Neural cell (in vitro differentiated cells): ENCODE results near the gene PLA2G4F. TPM values are rescaled to one million over a fixed set of nuclear protein-coding genes. Genes with fewer than 3 reads are reported as not detected.

Source experiments
- H2AFZ ChIP-seq: fragments of 200-600, 300-800 bp; sonication (generic), shearing (Covaris generic); 2 replicates; pipeline ENCODE4 v1.6.0; 2014; ENCODE audit warnings: low read depth, mild to moderate bottlenecking, antibody characterized with exemption, low read length, moderate library complexity
- H3F3A ChIP-seq: fragments of 200-600 bp; shearing (Covaris generic); 2 replicates; pipeline ENCODE4 v1.6.1; 2016; ENCODE audit warnings: mild to moderate bottlenecking, moderate library complexity, mixed read lengths, antibody characterized with exemption, low read length; ENCODE audit not compliant: insufficient read depth, poor library complexity, severe bottlenecking
- H3K27ac ChIP-seq: fragments of 200-600, 300-800 bp; sonication (generic), shearing (Covaris generic); 2 replicates; pipeline ENCODE4 v1.5.1; 2014; ENCODE audit warnings: mild to moderate bottlenecking, low read length, moderate library complexity
- H3K27me3 ChIP-seq: fragments of 300-800, 200-600 bp; sonication (generic), shearing (Covaris generic); 2 replicates; pipeline ENCODE4 v1.6.0; 2014; ENCODE audit warnings: mild to moderate bottlenecking, low read depth, low read length, moderate library complexity; ENCODE audit not compliant: insufficient read depth
- H3K36me3 ChIP-seq: fragments of 300-800, 200-600 bp; sonication (generic), shearing (Covaris generic); 2 replicates; pipeline ENCODE4 v1.5.1; 2014; ENCODE audit warnings: mild to moderate bottlenecking, antibody characterized with exemption, low read length, moderate library complexity; ENCODE audit not compliant: insufficient read depth
- H3K4me2 ChIP-seq: fragments of 300-800, 200-600 bp; sonication (generic), shearing (Covaris generic); 2 replicates; pipeline ENCODE4 v1.6.0; 2014; ENCODE audit warnings: mild to moderate bottlenecking, low read length
- H3K4me3 ChIP-seq: fragments of 300-800, 200-600 bp; sonication (generic), shearing (Covaris generic); 2 replicates; pipeline ENCODE4 v1.5.1; 2014; ENCODE audit warnings: mild to moderate bottlenecking, low read length, moderate library complexity
- H3K79me2 ChIP-seq: fragments of 200-600 bp; shearing (Covaris generic); replicated peaks from 2 replicates; pipeline ENCODE4 v1.6.0; 2014; ENCODE audit warnings: mild to moderate bottlenecking, low read length, moderate library complexity; ENCODE audit not compliant: insufficient read depth
- H3K9ac ChIP-seq: fragments of 300-800, 200-600 bp; sonication (generic), shearing (Covaris generic); 2 replicates; pipeline ENCODE4 v1.6.1; 2016; ENCODE audit warnings: mild to moderate bottlenecking, low read length, mixed read lengths
- H3K9me2 ChIP-seq: fragments of 200-600 bp; shearing (Covaris generic); 2 replicates; pipeline ENCODE4 v1.6.1; 2016; ENCODE audit warnings: mild to moderate bottlenecking, low read length, mixed read lengths; ENCODE audit not compliant: insufficient read depth
- H3K9me3 ChIP-seq: fragments of 200-600, 300-800 bp; sonication (generic), shearing (Covaris generic); 2 replicates; pipeline ENCODE4 v1.6.1; 2016; ENCODE audit warnings: mild to moderate bottlenecking, mixed run types, low read length, moderate library complexity, mixed read lengths
- H4K20me1 ChIP-seq: fragments of 200-600 bp; shearing (Covaris generic); 2 replicates; pipeline ENCODE4 v1.6.1; 2016; ENCODE audit warnings: mild to moderate bottlenecking, mixed run types; ENCODE audit not compliant: insufficient read depth
- CTCF ChIP-seq: fragments of 450-650 bp; IDR thresholded peaks from 2 replicates; pipeline ENCODE4 v1.5.1; 2014; ENCODE audit warnings: antibody characterized with exemption, mild to moderate bottlenecking, moderate library complexity; ENCODE audit not compliant: poor library complexity, severe bottlenecking
- EP300 ChIP-seq: fragments of 450-650 bp; conservative IDR thresholded peaks from 2 replicates; pipeline ENCODE4 v1.6.1; 2014; ENCODE audit warnings: antibody characterized with exemption, mild to moderate bottlenecking, moderate library complexity; ENCODE audit not compliant: poor library complexity, severe bottlenecking
- EZH2 ChIP-seq: fragments of 200-600, 300-800 bp; shearing (Covaris generic), sonication (generic); IDR thresholded peaks from 2 replicates; pipeline ENCODE4 v1.6.1; 2014; ENCODE audit warnings: antibody characterized with exemption, low read length, borderline replicate concordance, mild to moderate bottlenecking; ENCODE audit not compliant: insufficient read depth, poor library complexity, severe bottlenecking
- MXI1 ChIP-seq: fragments of 450-650 bp; conservative IDR thresholded peaks from 2 replicates; pipeline ENCODE4 v1.6.1; 2014; ENCODE audit warnings: antibody characterized with exemption, mild to moderate bottlenecking; ENCODE audit not compliant: poor library complexity, severe bottlenecking
- POLR2AphosphoS5 ChIP-seq: IDR thresholded peaks from 2 replicates; pipeline ENCODE4 v1.6.1; 2012
- RAD21 ChIP-seq: fragments of 450-650 bp; conservative IDR thresholded peaks from 2 replicates; pipeline ENCODE4 v1.6.1; 2014; ENCODE audit warnings: antibody characterized with exemption, mild to moderate bottlenecking, moderate library complexity
- REST ChIP-seq: IDR thresholded peaks from 2 replicates; pipeline ENCODE4 v1.6.1; 2012; ENCODE audit warnings: borderline replicate concordance
- SMC3 ChIP-seq: fragments of 450-650 bp; conservative IDR thresholded peaks from 2 replicates; pipeline ENCODE4 v1.6.1; 2014; ENCODE audit warnings: antibody characterized with exemption, mild to moderate bottlenecking, moderate library complexity; ENCODE audit not compliant: poor library complexity
- TAF1 ChIP-seq: IDR thresholded peaks from 2 replicates; pipeline ENCODE4 v1.6.1; 2012; ENCODE audit warnings: low read depth
- polyA plus RNA-seq: library from polyadenylated mRNA; depleted of rRNA; stranded (reverse); fragments of >200 nt; gene quantifications from 2 replicates; pipeline ENCODE4 v1.2.3, GENCODE V29; 2014

PLA2G4F gene
- polyA plus RNA-seq, 1 donor from 2014 or later = not detected

DNA sequence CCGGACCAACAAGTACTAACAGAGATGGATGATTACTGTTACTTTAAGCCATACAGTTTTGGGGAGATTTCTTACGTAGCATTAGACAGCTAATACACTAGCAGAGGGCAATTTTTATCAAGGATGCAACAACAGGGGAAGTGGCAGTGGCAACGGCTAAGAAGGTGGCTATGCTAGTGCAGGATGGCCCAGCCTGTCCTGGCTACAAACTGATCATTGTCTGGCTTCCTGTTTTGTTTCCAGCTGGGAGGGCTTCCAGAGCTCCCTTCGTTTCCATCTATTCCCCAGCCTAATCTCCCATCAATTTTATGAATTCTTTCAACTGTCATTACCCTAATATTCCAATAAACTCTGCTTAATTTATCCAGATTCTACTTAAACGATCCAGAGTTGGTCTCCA, 16.0 kb upstream of the PLA2G4F start:
- no peak for TF ChIP-seq TAF1
- TF ChIP-seq REST = no peak
- no peak overlapping the region for H3K4me2 ChIP-seq
- peaks cover 10% of the 10 kb centered on the region for H3K36me3 ChIP-seq
- no peaks in the 10 kb centered on the region for H3K9me2 ChIP-seq
- no peak overlapping the region for H3K27ac ChIP-seq
- H3K4me3 ChIP-seq = no peak overlapping the region
- no peaks in the 10 kb centered on the region for H3F3A ChIP-seq
- H3K27me3 ChIP-seq = no peaks in the 10 kb centered on the region
- no peaks in the 10 kb centered on the region for H3K9me3 ChIP-seq
- H3K79me2 ChIP-seq = no peaks in the 10 kb centered on the region
- no peak overlapping the region for H3K9ac ChIP-seq
- H4K20me1 ChIP-seq = no peaks in the 10 kb centered on the region
- no peak overlapping the region for H2AFZ ChIP-seq

DNA sequence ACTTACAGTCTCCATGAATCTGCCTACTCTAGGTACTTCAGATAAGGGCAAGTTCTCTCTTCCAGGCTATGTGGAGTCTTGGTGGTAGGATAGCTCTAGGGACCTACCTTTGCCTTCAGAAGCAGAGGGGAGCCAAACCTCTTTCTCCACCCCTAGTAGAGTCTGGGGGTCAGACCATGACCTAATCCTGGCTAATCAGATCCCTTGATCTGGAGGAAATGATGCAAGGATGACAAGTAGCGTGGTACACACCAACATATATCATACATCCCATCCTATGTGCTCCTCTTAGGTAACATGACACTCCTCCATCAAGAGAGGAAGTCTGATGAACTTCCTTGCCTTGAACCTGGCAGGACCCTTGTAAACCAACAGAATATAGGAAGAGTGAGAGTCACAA, 15.4 kb upstream of the PLA2G4F start:
- H3F3A ChIP-seq = no peaks in the 10 kb centered on the region
- H3K4me2 ChIP-seq = no peak overlapping the region
- H2AFZ ChIP-seq = no peak overlapping the region
- no peak overlapping the region for H3K9ac ChIP-seq
- H3K79me2 ChIP-seq = no peaks in the 10 kb centered on the region
- H3K36me3 ChIP-seq = peaks cover 10% of the 10 kb centered on the region
- TF ChIP-seq CTCF (no peak), EZH2 (no peak), MXI1 (no peak), TAF1 (no peak), POLR2AphosphoS5 (no peak), RAD21 (no peak), REST (no peak), SMC3 (no peak), EP300 (no peak)
- no peak overlapping the region for H3K27ac ChIP-seq
- H4K20me1 ChIP-seq = no peaks in the 10 kb centered on the region
- H3K4me3 ChIP-seq = no peak overlapping the region
- no peaks in the 10 kb centered on the region for H3K9me2 ChIP-seq
- no peaks in the 10 kb centered on the region for H3K9me3 ChIP-seq
- H3K27me3 ChIP-seq = no peaks in the 10 kb centered on the region
